Measurements from ENCODE around the gene CD83. TPM values are rescaled to one million over a fixed set of nuclear protein-coding genes. Genes with fewer than 3 reads are reported as not detected.

Gene CD83
- total RNA-seq, 1 experiment from 2014 or later, result 5.3 TPM

Other genes with a start within 250 kb of the CD83 start
- gene RNF182, start 192.8 kb upstream of the CD83 start, total RNA-seq (2014; rRNA removed; shearing (Covaris generic)), result 10.6 and 13.0 TPM in 2 replicates